Skin epidermis (tissue), 12 donors: ENCODE measurements around the gene TMEM239.
"Not testable (repeated sequence)": the region's sequence is repeated elsewhere in the genome, so short reads cannot be mapped to it uniquely, and the experiment has no call there.

Source experiments
- H3K27ac ChIP-seq, 21 experiments: fragments of 200-600 bp; sonication (generic) in 11 of 21; one replicate each; pipeline ENCODE4 v1.5.0; 2020; ENCODE audit warnings: mild to moderate bottlenecking in 3 of 21, inconsistent platforms in 2 of 21, moderate library complexity in 2 of 21
- H3K4me3 ChIP-seq, 7 experiments: fragments of 200-600 bp; sonication (generic) in 2 of 7; one replicate each; pipeline ENCODE4 v1.5.0; 2020; ENCODE audit warnings: inconsistent platforms in 2 of 7, mild to moderate bottlenecking in 2 of 7, moderate library complexity in 1 of 7

The TMEM239 gene

GRCh38 chr20:2817341-2817726 lies 1.2 kb downstream of the TMEM239 start:
- Histone ChIP-seq H3K27ac (peak overlapping the region in 1 of 21 experiments; percentile 16), H3K4me3 (no peak overlapping the region)

DNA sequence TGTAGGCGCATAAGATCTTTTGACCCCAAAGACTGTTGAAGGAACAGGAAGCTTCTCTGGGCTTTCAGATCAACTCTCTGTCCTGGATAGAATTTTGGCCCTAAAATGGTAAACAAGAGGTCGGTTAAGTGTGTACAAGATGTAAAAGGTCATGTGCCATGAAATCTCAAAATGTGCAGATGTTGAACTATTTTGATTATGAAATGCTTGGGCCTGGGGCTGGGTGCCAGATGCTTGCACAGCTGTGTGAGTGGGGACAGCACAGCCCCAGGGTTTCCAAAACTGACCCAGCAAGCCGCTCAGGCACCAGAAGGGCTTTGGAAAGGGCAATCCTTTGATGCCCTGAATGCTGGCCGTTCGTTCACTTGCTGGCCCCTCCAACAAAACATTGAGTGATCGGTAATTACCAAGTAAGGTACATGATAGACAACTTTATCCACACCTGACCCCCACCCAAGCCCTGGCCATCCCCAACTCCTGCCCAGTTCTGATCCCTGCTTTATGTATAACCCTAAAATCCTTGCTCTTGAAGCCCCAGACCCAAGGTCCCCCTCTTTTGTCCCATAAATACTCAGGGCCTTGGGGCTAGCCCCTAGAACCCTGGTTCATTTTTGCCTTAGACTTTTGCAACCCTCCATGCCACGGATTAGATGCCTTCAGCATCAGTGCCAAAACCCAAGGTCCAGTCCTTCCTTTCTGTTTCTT lies 1.9 kb downstream of the TMEM239 start:
- Histone ChIP-seq H3K4me3 (no peak overlapping the region), H3K27ac (peak overlapping the region in 1 of 21 experiments; percentile 16)

DNA sequence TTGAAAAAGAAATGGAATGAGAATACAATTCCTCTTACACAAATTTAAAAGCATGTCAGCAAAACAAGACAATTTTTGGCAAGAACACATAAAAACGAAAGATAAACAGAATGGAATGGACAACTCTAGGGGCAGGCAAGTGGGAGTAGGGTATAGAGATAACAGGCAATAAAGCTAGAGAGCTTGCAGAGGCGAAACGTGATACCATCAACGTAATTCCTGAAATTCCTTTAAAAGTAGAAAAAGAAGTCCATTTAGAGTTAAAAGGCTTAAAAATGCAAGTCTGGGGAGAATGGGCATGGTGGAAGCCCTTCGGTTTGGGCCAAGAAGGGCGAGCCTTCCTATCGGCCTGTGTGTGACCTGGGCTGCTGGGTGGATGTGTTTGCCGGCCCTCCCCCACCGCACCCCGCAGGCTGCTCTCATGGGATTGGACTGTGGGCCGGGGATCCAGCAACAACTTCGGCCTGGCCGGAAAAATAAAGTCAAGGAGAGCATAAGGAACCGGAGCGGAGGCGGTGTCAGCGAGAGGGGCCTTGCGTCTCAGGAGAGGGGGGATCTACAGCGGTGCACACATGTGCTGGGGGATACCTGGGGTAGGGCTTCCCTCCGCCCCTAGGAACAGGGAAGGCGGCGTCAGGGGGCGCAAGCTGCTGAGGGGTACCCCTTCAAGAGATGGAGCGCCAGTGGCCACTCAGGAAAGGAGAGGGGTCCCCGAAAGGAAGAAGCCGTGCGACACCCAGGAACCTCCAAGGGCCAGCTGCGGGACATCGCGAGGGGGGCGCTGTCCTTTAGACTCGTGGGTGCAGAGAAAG lies 4.1 kb downstream of the TMEM239 start:
- no peak overlapping the region for H3K4me3 ChIP-seq
- H3K27ac ChIP-seq: no peak overlapping the region

DNA sequence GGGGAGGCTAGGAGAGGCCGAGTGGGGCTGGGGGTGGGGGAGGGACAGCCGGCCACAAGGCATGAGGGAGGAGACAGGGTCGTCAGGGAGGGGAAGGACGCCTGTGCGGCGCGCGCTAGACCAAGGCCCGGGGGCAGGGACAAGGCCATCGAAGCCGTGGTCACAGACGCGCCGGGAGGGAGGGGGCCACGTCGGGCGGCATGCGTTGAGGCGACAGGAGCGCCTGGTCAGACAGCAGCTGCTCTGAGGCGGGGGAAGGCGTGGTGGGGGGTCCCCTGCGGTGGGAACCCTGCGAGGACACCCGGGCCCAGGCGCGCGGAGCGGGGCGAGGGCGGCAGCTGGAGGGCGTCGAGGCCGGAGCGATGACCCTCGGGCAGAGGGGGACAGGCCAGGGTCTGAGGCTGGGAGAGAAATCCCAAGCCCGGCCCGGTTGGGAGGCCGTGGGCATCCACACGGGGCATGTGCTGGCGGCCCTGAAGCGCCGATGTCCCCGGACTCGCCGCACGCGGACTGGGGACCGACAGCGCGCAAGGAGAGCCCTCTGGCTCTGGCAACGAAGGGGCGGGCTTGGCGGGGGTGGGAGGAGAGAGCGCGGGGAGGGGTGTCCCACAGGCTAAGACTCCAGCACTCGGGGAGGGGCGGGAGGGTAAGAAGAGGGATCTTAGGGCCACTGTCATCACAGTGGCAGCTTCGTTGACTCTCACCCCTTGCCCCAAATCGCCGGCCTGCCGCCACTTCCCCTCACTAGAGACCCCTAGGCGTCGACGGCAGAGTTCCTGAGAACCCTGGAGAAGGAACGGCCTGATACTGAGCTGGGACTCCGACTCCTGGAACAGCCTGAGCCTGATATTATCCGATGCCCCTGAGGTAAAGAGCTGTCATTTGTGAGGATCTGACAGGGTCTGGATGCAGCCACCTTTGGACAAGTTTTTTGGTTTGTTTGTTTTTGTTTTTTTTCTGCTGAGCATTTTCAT lies 5.0 kb downstream of the TMEM239 start:
- no peak overlapping the region for H3K4me3 ChIP-seq
- no peak overlapping the region for H3K27ac ChIP-seq

DNA sequence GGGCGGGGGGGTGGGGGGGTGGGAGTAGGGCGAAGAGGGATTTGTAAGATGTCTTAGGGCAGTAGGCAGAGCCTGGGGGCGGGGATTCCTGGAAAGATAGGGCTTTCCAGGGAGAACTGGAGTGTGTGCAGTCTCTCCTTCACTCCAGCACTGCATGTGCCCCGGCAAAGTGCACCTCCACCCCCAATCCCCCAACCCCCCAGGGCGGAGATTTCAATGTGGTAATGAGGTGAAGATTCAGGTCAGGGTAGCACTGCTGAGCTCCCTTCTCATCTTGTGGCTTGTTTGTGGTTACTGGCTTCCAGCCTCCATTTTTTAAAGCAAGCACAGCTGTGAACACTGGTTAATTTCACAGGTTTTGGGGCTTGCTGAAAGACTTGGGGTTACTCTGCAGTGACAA lies 5.9 kb downstream of the TMEM239 start:
- H3K27ac ChIP-seq: no peak overlapping the region
- no peak overlapping the region for H3K4me3 ChIP-seq

DNA sequence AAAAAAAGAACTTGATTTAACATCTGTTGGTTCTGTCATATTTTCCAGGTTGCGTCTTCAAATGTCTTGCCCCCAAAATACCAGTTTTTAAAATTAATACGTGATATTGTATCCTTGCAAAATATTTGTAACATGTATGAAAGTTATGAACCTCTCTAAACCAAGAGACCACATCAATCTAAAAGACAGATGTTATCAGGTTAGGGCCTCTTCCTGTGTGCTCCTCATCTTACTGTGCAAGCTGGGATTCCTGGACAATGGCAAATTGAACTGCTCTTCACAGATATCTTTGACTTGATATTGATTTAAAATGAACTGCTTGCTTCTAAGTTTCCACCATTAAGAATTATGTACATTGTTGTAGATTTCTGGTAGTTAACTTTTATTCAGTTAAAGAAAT lies 9.6 kb downstream of the TMEM239 start:
- Histone ChIP-seq H3K4me3 (no peak overlapping the region), H3K27ac (no peak overlapping the region)

DNA sequence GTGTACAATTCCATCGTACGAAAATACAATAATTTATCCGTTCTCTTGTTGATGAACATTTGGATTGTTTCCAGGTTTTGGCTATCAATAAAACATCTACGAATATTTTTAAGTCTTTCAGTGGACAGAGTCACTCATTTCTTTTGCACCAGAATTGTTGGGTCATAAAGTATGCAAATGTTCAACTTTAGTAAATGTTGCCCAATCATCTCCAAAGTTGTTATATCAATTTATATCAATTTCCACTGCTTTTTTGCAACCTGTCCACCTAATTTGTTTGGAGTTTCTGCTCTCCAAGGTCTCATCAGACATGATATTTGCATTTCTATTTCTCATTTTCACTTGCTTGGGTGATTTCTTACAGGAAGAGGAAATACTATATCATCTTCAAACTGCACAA lies 10.5 kb downstream of the TMEM239 start:
- Histone ChIP-seq H3K27ac (no peak overlapping the region), H3K4me3 (no peak overlapping the region)

- Histone ChIP-seq H3K4me3 (no peak overlapping the region), H3K27ac (no peak overlapping the region)
These were observed 13.2 kb downstream of the TMEM239 start for GRCh38 chr20:2829376-2829775.

GRCh38 chr20:2831206-2831605 lies 15.0 kb downstream of the TMEM239 start:
- not testable (repeated sequence) for H3K4me3 ChIP-seq, H3K27ac ChIP-seq

DNA sequence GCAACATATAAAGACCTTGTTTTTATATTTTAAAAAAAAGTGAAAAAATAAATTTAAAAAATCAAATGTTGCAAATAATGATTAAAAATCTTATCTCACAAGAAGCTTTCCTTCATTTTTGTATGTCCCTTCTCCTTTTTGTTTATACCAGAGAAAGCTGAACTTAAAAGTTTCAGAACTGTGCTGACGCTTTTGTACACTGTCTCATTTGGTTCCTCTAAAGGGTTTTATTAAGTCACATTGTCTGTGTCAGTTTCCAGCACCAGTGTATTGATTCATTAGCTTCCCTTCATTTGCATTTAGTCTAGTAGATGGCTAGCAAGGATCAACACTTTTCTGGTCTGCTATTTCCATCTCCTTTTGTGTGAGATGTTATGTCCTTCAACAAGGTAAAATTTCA lies 17.6 kb downstream of the TMEM239 start:
- no peak overlapping the region for H3K27ac ChIP-seq
- H3K4me3 ChIP-seq: no peak overlapping the region

- Histone ChIP-seq H3K27ac (no peak overlapping the region), H3K4me3 (no peak overlapping the region)
These were observed 18.4 kb downstream of the TMEM239 start for GRCh38 chr20:2834401-2835110.

DNA sequence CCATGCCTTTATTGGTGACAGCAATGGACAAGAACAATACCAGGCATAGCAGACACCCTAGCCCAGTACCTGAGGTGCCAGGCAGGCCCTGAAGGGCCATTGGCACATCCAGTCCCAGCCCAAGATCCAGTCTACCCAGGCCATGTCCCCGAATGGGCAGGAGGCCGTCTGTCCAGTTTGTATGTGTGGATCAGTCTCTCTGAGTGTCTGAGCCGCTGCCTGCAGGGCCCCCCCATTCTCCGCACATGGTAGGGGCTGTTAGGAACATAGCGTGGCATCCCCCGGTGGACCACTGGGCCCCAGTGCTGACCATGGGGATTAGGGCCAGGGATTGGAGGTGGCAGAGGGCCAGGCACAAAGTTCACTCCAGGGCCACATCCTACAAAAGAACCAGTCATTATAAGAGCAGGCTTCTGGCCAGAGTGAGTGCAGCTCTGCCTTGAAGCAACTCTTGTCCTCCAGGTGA lies 19.2 kb downstream of the TMEM239 start:
- Histone ChIP-seq H3K4me3 (no peak overlapping the region), H3K27ac (no peak overlapping the region)

GRCh38 chr20:2836035-2836434 lies 19.9 kb downstream of the TMEM239 start:
- H3K4me3 ChIP-seq: no peak overlapping the region
- H3K27ac ChIP-seq: no peak overlapping the region

- H3K4me3 ChIP-seq: no peak overlapping the region
- H3K27ac ChIP-seq: no peak overlapping the region
These were observed 21.2 kb downstream of the TMEM239 start for GRCh38 chr20:2837221-2837960.

DNA sequence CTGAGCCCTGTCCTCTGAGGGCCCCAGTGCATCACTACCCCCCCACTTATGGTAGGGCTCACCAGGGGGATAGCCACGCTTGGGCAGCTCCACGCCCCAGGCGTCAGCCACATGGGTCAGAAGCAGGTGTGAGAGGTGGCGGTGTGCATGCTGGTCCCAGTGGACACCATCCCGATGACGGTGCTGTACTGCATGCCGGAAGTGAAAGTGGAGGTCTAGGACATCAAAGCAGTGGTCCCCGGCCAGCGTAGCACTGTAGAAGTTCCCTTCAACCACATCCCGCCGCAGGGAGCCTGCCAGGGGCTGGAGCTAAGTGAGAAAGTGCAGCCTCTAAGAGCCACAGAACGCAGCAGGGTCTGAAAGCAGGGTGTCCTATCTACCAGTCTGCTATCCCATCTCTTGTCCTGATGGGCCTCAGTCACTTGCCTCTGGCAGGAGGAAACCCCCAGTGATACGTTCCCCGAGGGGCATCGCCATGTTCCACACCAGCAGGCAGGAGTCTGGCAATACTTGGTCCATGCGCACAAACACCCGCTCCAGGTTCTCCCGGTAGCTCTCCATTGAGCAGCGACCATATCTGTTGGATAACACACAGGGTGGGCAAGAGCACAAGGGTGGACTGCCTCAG lies 22.1 kb downstream of the TMEM239 start:
- no peak overlapping the region for H3K27ac ChIP-seq
- no peak overlapping the region for H3K4me3 ChIP-seq

DNA sequence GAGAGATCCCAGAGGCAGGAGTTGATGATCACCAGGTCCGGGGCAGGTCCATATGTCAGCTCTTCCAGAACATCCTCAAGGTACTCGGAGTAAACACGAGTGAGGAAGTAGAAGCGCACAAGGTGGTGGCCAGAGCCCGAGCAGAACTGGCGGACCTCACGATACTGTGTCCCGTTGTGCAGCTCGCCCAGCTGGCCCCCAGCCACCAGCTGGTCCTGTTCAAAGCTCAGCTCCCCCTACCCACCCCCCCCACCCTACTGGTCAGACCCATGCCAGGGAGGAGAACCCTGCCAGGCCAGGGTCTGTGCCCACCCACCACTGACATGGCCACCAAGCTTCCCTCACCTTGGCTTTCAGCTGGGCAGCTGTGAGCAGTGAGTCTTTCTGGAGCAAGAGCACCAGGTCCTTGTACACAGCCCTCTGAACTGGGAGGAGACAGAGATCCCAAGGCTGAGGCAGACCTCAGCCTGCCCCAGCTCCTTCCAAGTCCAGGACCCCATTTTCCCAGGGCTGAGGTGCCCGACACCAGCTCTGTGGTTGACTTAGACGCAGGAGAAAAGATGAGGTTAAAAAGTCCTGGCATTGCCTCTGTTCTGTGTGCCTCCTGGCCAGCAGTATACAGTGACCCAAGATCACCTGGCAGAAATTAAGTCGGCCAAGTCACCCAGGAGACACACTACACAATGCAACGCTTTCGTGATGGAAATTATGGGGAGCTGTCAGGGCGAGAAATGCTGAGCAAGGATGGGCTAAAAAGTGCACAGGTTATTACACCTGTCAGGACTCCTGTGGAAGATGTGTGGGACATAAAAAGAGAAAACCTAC lies 22.9 kb downstream of the TMEM239 start:
- no peak overlapping the region for H3K4me3 ChIP-seq
- no peak overlapping the region for H3K27ac ChIP-seq

- peak overlapping the region; percentile 60 to 98 (median 92) for H3K27ac ChIP-seq
- peak overlapping the region; percentile 52 to 94 (median 88) for H3K4me3 ChIP-seq
These were observed 23.6 kb downstream of the TMEM239 start for GRCh38 chr20:2839732-2840137.
